Neural progenitor cell (in vitro differentiated cells): Measurements from ENCODE around the gene GUCY2D. TPM values are rescaled to one million over a fixed set of nuclear protein-coding genes. Genes with fewer than 3 reads are reported as not detected.

ENCODE experiments used
- DNase-seq: peaks from one replicate; pipeline ENCODE4 v3.0.0-alpha.2; 2016; ENCODE audit warnings: low spot score
- H2AFZ ChIP-seq: fragments of 200-600 bp; sonication (generic); replicated peaks from 2 replicates; pipeline ENCODE4 v1.6.1; 2016; ENCODE audit warnings: antibody characterized with exemption
- H3F3A ChIP-seq: fragments of 200-600 bp; sonication (generic); 2 replicates; pipeline ENCODE4 v1.6.1; 2016; ENCODE audit warnings: antibody characterized with exemption, low read depth
- H3K27ac ChIP-seq: fragments of 200-600 bp; sonication (generic); 2 replicates; pipeline ENCODE4 v1.5.1; 2016; ENCODE audit warnings: mild to moderate bottlenecking
- H3K27me3 ChIP-seq: fragments of 200-600 bp; sonication (generic); 2 replicates; pipeline ENCODE4 v1.6.1; 2016; ENCODE audit warnings: mild to moderate bottlenecking, moderate library complexity
- H3K36me3 ChIP-seq: fragments of 200-600 bp; sonication (generic); 2 replicates; pipeline ENCODE4 v1.5.1; 2016
- H3K4me1 ChIP-seq: fragments of 200-600 bp; sonication (generic); 2 replicates; pipeline ENCODE4 v1.6.1; 2016; ENCODE audit warnings: mixed run types
- H3K4me2 ChIP-seq: fragments of 200-600 bp; sonication (generic); 2 replicates; pipeline ENCODE4 v1.6.1; 2016
- H3K4me3 ChIP-seq: fragments of 200-600 bp; sonication (generic); 2 replicates; pipeline ENCODE4 v1.5.1; 2016
- H3K79me2 ChIP-seq: fragments of 200-600 bp; sonication (generic); 2 replicates; pipeline ENCODE4 v1.6.1; 2016; ENCODE audit warnings: low read depth
- H3K9ac ChIP-seq: fragments of 200-600 bp; sonication (generic); 2 replicates; pipeline ENCODE4 v1.6.1; 2016
- H3K9me3 ChIP-seq: fragments of 200-600 bp; sonication (generic); 2 replicates; pipeline ENCODE4 v1.5.1; 2016; ENCODE audit warnings: low read depth
- H4K20me1 ChIP-seq: fragments of 200-600 bp; sonication (generic); 2 replicates; pipeline ENCODE4 v1.6.1; 2016; ENCODE audit warnings: low read depth
- H3K27ac Mint-ChIP-seq: 3 replicates; pipeline ENCODE4 v1.8.0; 2021; ENCODE audit warnings: mixed read lengths
- H3K27me3 Mint-ChIP-seq: 2 replicates; pipeline ENCODE4 v1.8.0; 2022; ENCODE audit warnings: low read depth, mild to moderate bottlenecking, inconsistent platforms, moderate library complexity, mixed read lengths; ENCODE audit not compliant: insufficient read depth
- H3K36me3 Mint-ChIP-seq: 3 replicates; pipeline ENCODE4 v1.8.0; 2021; ENCODE audit warnings: mixed read lengths
- H3K4me1 Mint-ChIP-seq: 3 replicates; pipeline ENCODE4 v1.8.0; 2021; ENCODE audit warnings: mixed read lengths
- H3K4me3 Mint-ChIP-seq: 3 replicates; pipeline ENCODE4 v1.8.0; 2021; ENCODE audit warnings: mild to moderate bottlenecking, moderate library complexity, mixed read lengths
- H3K9me3 Mint-ChIP-seq: 3 replicates; pipeline ENCODE4 v1.8.0; 2020; ENCODE audit warnings: mixed read lengths
- EZH2 ChIP-seq: fragments of 200-600 bp; sonication (generic); IDR thresholded peaks from 2 replicates; pipeline ENCODE4 v1.6.1; 2017; ENCODE audit warnings: antibody characterized with exemption, mild to moderate bottlenecking, moderate library complexity
- EZH2phosphoT487 ChIP-seq: fragments of 200-600 bp; sonication (generic); IDR thresholded peaks from 2 replicates; pipeline ENCODE4 v1.6.1; 2017; ENCODE audit warnings: antibody characterized with exemption
- total RNA-seq: library from RNA; depleted of rRNA; stranded (reverse); fragments of >200 nt; gene quantifications from 2 replicates; pipeline ENCODE4 v1.2.3, GENCODE V29; 2015; ENCODE audit warnings: low replicate concordance
- TF ChIP-seq, protein P1 (sequence below): fragments of 200-600 bp; sonication (generic); IDR thresholded peaks from 2 replicates; pipeline ENCODE4 v1.5.1; 2017; ENCODE audit warnings: antibody characterized with exemption, mild to moderate bottlenecking

GUCY2D gene
- total RNA-seq, 1 donor from 2014 or later = not detected

DNA sequence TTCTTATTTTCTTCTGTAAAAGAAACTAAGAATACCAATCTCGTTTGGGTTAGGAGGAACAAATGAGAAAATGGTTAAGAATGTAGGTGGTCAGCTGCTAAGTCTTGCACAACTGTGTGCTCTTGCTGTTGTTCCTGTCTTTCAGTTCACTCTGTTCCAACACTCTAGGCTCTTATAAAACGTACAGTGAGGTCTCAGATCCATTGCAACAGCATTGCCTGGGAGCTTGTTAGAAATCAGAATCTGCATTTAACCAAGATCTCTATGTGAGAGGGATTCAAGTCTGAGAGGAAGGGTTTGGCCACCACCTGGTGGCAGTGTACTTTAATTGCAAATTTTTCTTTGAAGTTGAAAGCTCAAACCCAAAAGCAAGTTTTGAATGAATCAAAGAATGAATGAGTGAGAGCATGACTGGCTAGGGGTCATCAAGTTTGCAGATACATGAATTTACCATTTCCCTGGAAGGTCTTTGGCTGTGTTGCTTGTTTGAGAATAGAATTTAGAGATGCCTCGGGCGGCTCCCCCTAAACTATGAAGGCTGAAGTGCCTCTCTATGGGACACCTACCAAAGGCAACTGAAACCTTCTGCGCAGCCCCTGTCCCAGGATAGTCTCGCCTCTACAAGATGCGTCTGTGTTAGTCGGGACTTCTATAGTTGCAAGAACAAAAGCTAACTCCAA, 39.0 kb downstream of the GUCY2D start:
- Histone ChIP-seq H3K4me2 (no peak overlapping the region), H3K9ac (no peak overlapping the region)

DNA sequence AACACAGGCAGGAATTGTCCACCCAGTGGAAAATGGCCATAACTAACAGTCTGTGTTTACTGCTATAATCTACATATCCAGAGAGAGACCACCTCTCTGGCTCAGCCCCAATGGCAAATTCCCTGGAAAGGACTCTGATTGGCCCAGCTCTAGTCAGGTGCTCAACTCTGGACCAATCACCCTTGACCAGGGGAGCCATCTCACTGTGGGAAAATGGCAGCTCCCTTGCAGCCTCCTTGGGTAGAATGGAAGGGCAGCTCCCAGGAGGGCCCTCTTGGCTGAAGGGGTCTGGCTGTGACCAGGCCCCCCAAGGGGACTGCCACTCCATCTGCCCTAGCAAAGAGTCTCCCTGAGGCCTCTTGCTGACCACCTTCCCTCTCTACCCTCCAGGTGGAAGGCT, 39.6 kb downstream of the GUCY2D start:
- H3K9me3 Mint-ChIP-seq = peaks cover 3% of the 10 kb centered on the region
- no peaks in the 10 kb centered on the region for H3K4me1 ChIP-seq
- H3K27me3 Mint-ChIP-seq = peaks cover 24% of the 10 kb centered on the region
- H3K36me3 Mint-ChIP-seq = no peaks in the 10 kb centered on the region
- H3F3A ChIP-seq = no peaks in the 10 kb centered on the region
- H3K9me3 ChIP-seq = no peaks in the 10 kb centered on the region
- TF ChIP-seq EZH2phosphoT487 (no peak), EZH2 (no peak)
- TF ChIP-seq, protein P1, sequence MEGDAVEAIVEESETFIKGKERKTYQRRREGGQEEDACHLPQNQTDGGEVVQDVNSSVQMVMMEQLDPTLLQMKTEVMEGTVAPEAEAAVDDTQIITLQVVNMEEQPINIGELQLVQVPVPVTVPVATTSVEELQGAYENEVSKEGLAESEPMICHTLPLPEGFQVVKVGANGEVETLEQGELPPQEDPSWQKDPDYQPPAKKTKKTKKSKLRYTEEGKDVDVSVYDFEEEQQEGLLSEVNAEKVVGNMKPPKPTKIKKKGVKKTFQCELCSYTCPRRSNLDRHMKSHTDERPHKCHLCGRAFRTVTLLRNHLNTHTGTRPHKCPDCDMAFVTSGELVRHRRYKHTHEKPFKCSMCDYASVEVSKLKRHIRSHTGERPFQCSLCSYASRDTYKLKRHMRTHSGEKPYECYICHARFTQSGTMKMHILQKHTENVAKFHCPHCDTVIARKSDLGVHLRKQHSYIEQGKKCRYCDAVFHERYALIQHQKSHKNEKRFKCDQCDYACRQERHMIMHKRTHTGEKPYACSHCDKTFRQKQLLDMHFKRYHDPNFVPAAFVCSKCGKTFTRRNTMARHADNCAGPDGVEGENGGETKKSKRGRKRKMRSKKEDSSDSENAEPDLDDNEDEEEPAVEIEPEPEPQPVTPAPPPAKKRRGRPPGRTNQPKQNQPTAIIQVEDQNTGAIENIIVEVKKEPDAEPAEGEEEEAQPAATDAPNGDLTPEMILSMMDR = no peak
- peak overlapping the region; percentile 38 for H2AFZ ChIP-seq
- H3K27ac Mint-ChIP-seq = no peak overlapping the region
- H3K4me3 ChIP-seq = no peak overlapping the region
- no peaks in the 10 kb centered on the region for H3K4me1 Mint-ChIP-seq
- H3K27me3 ChIP-seq = peaks cover 10% of the 10 kb centered on the region
- H3K4me3 Mint-ChIP-seq = no peak overlapping the region
- no peak overlapping the region for H3K27ac ChIP-seq
- no peak for DNase-seq
- H4K20me1 ChIP-seq = no peaks in the 10 kb centered on the region
- H3K79me2 ChIP-seq = no peaks in the 10 kb centered on the region
- H3K36me3 ChIP-seq = no peaks in the 10 kb centered on the region
- no peak overlapping the region for H3K4me2 ChIP-seq
- H3K9ac ChIP-seq = no peak overlapping the region

More for the DNA sequence above, 39.0 kb downstream of the GUCY2D start:
- no peaks in the 10 kb centered on the region for H3K79me2 ChIP-seq
- no peak overlapping the region for H3K4me3 ChIP-seq
- H3K27ac Mint-ChIP-seq = no peak overlapping the region
- TF ChIP-seq EZH2phosphoT487 = no peak
- TF ChIP-seq, protein P1 = peak; percentile 79
- peak; percentile 72 for DNase-seq
- H3K36me3 ChIP-seq = no peaks in the 10 kb centered on the region
- H3K4me3 Mint-ChIP-seq = no peak overlapping the region
- H3K27me3 ChIP-seq = peaks cover 10% of the 10 kb centered on the region
- H3K4me1 ChIP-seq = no peaks in the 10 kb centered on the region
- H3K27me3 Mint-ChIP-seq = peaks cover 24% of the 10 kb centered on the region
- H3K9me3 ChIP-seq = no peaks in the 10 kb centered on the region
- H3K9me3 Mint-ChIP-seq = peaks cover 3% of the 10 kb centered on the region
- no peak overlapping the region for H3K27ac ChIP-seq
- no peaks in the 10 kb centered on the region for H3K36me3 Mint-ChIP-seq
- H4K20me1 ChIP-seq = no peaks in the 10 kb centered on the region
- no peaks in the 10 kb centered on the region for H3F3A ChIP-seq
- no peaks in the 10 kb centered on the region for H3K4me1 Mint-ChIP-seq
- H2AFZ ChIP-seq = peak overlapping the region; percentile 11

DNA sequence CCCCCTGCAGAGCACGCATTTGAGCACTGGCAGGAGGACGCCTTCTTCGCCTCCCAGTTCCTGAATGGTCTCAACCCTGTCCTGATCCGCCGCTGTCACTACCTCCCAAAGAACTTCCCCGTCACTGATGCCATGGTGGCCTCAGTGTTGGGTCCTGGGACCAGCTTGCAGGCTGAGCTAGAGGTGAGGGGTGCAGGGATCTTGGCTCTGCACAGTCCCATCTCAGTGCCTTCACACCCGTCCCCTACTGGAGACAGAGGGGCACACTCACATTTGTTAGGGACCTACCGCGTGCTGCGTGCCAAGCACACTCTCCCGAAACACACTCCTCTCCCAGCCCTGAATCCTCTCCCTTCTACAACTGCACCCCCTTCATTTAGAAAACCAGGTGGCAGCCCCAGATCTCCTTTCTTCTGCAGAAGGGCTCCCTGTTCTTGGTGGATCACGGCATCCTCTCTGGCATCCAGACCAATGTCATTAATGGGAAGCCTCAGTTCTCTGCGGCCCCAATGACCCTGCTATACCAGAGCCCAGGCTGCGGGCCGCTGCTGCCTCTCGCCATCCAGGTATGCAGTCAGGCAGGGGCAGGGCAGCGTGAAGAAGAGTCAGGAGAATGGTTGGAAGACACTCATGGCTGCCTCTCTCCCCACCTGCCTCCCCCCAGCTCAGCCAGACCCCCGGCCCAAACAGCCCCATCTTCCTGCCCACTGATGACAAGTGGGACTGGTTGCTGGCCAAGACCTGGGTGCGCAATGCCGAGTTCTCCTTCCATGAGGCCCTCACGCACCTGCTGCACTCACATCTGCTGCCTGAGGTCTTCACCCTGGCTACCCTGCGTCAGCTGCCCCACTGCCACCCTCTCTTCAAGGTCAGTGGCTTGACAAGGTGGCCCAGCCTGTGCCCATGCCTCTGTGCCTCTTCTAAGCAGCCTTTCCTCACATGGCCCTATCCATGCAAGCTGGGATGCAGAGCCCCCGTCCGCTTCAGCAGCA, 42.7 kb downstream of the GUCY2D start:
- Histone ChIP-seq H2AFZ (no peak overlapping the region), H3K4me2 (no peak overlapping the region), H3K27me3 (no peaks in the 10 kb centered on the region), H3K9ac (no peak overlapping the region), H3K4me1 (no peaks in the 10 kb centered on the region), H4K20me1 (no peaks in the 10 kb centered on the region), H3K27ac (no peak overlapping the region), H3K79me2 (no peaks in the 10 kb centered on the region), H3K36me3 (no peaks in the 10 kb centered on the region), H3K4me3 (no peak overlapping the region), H3F3A (no peaks in the 10 kb centered on the region), H3K9me3 (no peaks in the 10 kb centered on the region)
- no peak for TF ChIP-seq EZH2
- no peak for TF ChIP-seq EZH2phosphoT487
- TF ChIP-seq, protein P1 = no peak
- no peaks in the 10 kb centered on the region for H3K4me1 Mint-ChIP-seq
- H3K27ac Mint-ChIP-seq = no peak overlapping the region
- no peaks in the 10 kb centered on the region for H3K9me3 Mint-ChIP-seq
- H3K27me3 Mint-ChIP-seq = peaks cover 16% of the 10 kb centered on the region
- DNase-seq = no peak
- H3K36me3 Mint-ChIP-seq = no peaks in the 10 kb centered on the region
- peak overlapping the region; percentile 41 for H3K4me3 Mint-ChIP-seq
